ENCODE data around the gene SPIN4. TPM values are rescaled to one million over a fixed set of nuclear protein-coding genes. Genes with fewer than 3 reads are reported as not detected.

The SPIN4 gene
- total and polyA plus RNA-seq, 9 of the 15 experiments (the other 6 are each of a cell fraction or from before 2014, with no cell fraction given), result 7.6 to 25.7 (median 14.6) TPM

GRCh38 chrX:63327788-63328187 lies 23.3 kb downstream of the SPIN4 start:
- no peak overlapping the region for H3K4me2 ChIP-seq (ENCODE audit: insufficient read depth, low read length)
- no peak overlapping the region for H3K4me3 ChIP-seq
- no TSS peak for BruUV-seq (replicated peaks)
- H3K79me2 ChIP-seq (ENCODE audit: control insufficient read depth, insufficient read depth, low read length), result no peaks in the 10 kb centered on the region
- POLR2A ChIA-PET, result no interaction called here
- DNase-seq (ENCODE audit: extremely low read depth in 1 of 4, low spot score in 3 of 4), result no peak
- TF ChIP-seq ZNF395 (CRISPR knock-in tag; IDR thresholded peaks at IDR 0.05) (no peak), TBL1XR1 (IDR thresholded peaks at IDR 0.05; ENCODE audit: low read length in 2 of 2) (no peak), POLR2G (IDR thresholded peaks at IDR 0.05; ENCODE audit: low read depth, low read length) (no peak), ZNF77 (CRISPR knock-in tag; IDR thresholded peaks at IDR 0.05) (no peak)
- 50% methylated on average over 2 of the region's 2 CpGs for WGBS (ENCODE audit: insufficient coverage, low coverage, missing lambda C conversion rate)
- no peak overlapping the region for H2AFZ ChIP-seq (ENCODE audit: low read depth, low read length)
- intact Hi-C loops (cut with micrococcal nuclease) (no loop called here), in situ Hi-C loops (cut with MboI) (no loop called here)
- ATAC-seq, result no peak
- no peaks in the 10 kb centered on the region for H3K36me3 ChIP-seq (ENCODE audit: control insufficient read depth, insufficient read depth, low read length)
- no peaks in the 10 kb centered on the region for H4K20me1 ChIP-seq (replicated peaks; ENCODE audit: control insufficient read depth, insufficient read depth, low read length)
- CTCF ChIA-PET (ENCODE audit: low intra/inter-chr PET ratio), result no interaction called here
- H3K9me3 ChIP-seq (replicated peaks; ENCODE audit: control insufficient read depth, insufficient read depth, low read depth, low read length), result no peaks in the 10 kb centered on the region
- no peak overlapping the region for H3K27ac ChIP-seq (ENCODE audit: extremely low read depth, low read depth, low read length)
- FAIRE-seq, result no peak
- no peaks in the 10 kb centered on the region for H3K27me3 ChIP-seq (ENCODE audit: control insufficient read depth in 2 of 2, insufficient read depth in 2 of 2, low read length in 2 of 2)
- no peak overlapping the region for H3K9ac ChIP-seq (ENCODE audit: insufficient read depth in 1 of 2, low read depth in 2 of 2, low read length in 2 of 2)
- H3K4me1 ChIP-seq (replicated peaks in 1 of 2; ENCODE audit: control insufficient read depth in 2 of 2, insufficient read depth in 2 of 2, low read length in 2 of 2), result no peaks in the 10 kb centered on the region; a peak in 2 of 5 replicates
- H3K9me1 ChIP-seq (ENCODE audit: control insufficient read depth, insufficient read depth, low read length), result no peaks in the 10 kb centered on the region

DNA sequence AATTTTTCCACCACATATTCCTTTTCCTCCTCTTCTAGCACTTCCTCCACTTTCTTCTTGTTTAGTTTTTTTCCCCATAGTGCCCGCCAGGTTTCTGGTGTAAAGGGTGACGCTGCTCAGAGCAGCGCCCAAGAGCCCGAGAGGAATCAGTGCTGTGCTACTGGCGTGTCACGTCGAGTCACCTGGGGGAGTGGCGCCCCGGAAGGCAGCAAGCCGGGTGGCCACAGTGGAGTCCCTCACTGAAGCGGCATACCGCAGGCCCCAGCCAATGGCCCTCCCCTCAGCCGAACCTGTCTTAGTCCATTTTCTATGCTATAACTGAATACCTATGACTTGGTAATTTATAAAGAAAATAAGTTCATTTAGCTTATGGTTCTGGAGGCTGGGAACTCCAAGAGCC lies 51.5 kb downstream of the SPIN4 start:
- no peak for FAIRE-seq
- Histone ChIP-seq H3K9me3 (replicated peaks; ENCODE audit: control insufficient read depth, insufficient read depth, low read depth, low read length) (no peaks in the 10 kb centered on the region), H3K4me1 (replicated peaks in 1 of 2; ENCODE audit: control insufficient read depth in 2 of 2, insufficient read depth in 2 of 2, low read length in 2 of 2) (no peaks in the 10 kb centered on the region; a peak in 1 of 5 replicates), H3K27me3 (ENCODE audit: control insufficient read depth in 2 of 2, insufficient read depth in 2 of 2, low read length in 2 of 2) (no peaks in the 10 kb centered on the region), H2AFZ (ENCODE audit: low read depth, low read length) (no peak overlapping the region), H3K9me1 (ENCODE audit: control insufficient read depth, insufficient read depth, low read length) (no peaks in the 10 kb centered on the region), H3K36me3 (ENCODE audit: control insufficient read depth, insufficient read depth, low read length) (no peaks in the 10 kb centered on the region), H3K79me2 (ENCODE audit: control insufficient read depth, insufficient read depth, low read length) (no peaks in the 10 kb centered on the region), H3K4me2 (ENCODE audit: insufficient read depth, low read length) (no peak overlapping the region), H4K20me1 (replicated peaks; ENCODE audit: control insufficient read depth, insufficient read depth, low read length) (no peaks in the 10 kb centered on the region), H3K9ac (ENCODE audit: insufficient read depth in 1 of 2, low read depth in 2 of 2, low read length in 2 of 2) (no peak overlapping the region), H3K27ac (ENCODE audit: extremely low read depth, low read depth, low read length) (no peak overlapping the region), H3K4me3 (no peak overlapping the region)
- intact Hi-C loops (cut with micrococcal nuclease), result no loop called here
- ATAC-seq, result no peak
- ChIA-PET CTCF (ENCODE audit: low intra/inter-chr PET ratio) (no interaction called here), POLR2A (no interaction called here)
- BruUV-seq (replicated peaks), result no TSS peak
- DNase-seq (ENCODE audit: extremely low read depth in 1 of 4, low spot score in 3 of 4), result no peak
- in situ Hi-C loops (cut with MboI), result no loop called here
- WGBS (ENCODE audit: insufficient coverage, low coverage, missing lambda C conversion rate), result 27% methylated on average over 9 of the region's 13 CpGs
- TF ChIP-seq HDAC8 (tag; IDR thresholded peaks at IDR 0.05), result no peak
- TF ChIP-seq, protein P1, sequence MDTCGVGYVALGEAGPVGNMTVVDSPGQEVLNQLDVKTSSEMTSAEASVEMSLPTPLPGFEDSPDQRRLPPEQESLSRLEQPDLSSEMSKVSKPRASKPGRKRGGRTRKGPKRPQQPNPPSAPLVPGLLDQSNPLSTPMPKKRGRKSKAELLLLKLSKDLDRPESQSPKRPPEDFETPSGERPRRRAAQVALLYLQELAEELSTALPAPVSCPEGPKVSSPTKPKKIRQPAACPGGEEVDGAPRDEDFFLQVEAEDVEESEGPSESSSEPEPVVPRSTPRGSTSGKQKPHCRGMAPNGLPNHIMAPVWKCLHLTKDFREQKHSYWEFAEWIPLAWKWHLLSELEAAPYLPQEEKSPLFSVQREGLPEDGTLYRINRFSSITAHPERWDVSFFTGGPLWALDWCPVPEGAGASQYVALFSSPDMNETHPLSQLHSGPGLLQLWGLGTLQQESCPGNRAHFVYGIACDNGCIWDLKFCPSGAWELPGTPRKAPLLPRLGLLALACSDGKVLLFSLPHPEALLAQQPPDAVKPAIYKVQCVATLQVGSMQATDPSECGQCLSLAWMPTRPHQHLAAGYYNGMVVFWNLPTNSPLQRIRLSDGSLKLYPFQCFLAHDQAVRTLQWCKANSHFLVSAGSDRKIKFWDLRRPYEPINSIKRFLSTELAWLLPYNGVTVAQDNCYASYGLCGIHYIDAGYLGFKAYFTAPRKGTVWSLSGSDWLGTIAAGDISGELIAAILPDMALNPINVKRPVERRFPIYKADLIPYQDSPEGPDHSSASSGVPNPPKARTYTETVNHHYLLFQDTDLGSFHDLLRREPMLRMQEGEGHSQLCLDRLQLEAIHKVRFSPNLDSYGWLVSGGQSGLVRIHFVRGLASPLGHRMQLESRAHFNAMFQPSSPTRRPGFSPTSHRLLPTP (IDR thresholded peaks at IDR 0.05; ENCODE audit: borderline replicate concordance, extremely low read depth, insufficient read length), result no peak
- TF ChIP-seq, protein P2, sequence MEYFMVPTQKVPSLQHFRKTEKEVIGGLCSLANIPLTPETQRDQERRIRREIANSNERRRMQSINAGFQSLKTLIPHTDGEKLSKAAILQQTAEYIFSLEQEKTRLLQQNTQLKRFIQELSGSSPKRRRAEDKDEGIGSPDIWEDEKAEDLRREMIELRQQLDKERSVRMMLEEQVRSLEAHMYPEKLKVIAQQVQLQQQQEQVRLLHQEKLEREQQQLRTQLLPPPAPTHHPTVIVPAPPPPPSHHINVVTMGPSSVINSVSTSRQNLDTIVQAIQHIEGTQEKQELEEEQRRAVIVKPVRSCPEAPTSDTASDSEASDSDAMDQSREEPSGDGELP (CRISPR knock-in tag; IDR thresholded peaks at IDR 0.05; ENCODE audit: borderline replicate concordance), result no peak
